ENCODE results near the gene ACLY.
"Not testable (repeated sequence)": the region's sequence is repeated elsewhere in the genome, so short reads cannot be mapped to it uniquely, and the experiment has no call there.

Gene ACLY

GRCh38 chr17:41868568-41868967 lies 50.2 kb downstream of the ACLY start:
- in situ Hi-C loops (cut with MboI; ENCODE audit: low pct_unique_long_range_greater_than_20kb, low sequenced_read_pairs, unreplicated experiment), result no loop called here

DNA sequence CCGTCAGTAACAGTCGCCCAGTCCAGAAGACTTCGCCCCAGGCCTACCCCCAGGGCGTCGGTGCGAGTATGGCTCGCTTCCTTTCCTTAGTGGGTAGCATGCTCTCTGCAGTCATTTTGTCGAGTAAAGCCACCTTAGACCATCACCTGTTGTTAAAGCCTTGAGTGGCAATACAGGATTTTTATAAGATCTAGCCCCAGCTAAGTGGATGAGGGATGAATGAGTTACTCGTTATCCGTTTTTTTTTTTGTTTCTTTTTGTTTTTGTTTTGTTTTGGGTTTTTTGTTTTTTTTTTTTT lies 53.2 kb downstream of the ACLY start:
- in situ Hi-C loops (cut with MboI; ENCODE audit: low pct_unique_long_range_greater_than_20kb, low sequenced_read_pairs, unreplicated experiment), result no loop called here
- TF ChIP-seq, protein P1, sequence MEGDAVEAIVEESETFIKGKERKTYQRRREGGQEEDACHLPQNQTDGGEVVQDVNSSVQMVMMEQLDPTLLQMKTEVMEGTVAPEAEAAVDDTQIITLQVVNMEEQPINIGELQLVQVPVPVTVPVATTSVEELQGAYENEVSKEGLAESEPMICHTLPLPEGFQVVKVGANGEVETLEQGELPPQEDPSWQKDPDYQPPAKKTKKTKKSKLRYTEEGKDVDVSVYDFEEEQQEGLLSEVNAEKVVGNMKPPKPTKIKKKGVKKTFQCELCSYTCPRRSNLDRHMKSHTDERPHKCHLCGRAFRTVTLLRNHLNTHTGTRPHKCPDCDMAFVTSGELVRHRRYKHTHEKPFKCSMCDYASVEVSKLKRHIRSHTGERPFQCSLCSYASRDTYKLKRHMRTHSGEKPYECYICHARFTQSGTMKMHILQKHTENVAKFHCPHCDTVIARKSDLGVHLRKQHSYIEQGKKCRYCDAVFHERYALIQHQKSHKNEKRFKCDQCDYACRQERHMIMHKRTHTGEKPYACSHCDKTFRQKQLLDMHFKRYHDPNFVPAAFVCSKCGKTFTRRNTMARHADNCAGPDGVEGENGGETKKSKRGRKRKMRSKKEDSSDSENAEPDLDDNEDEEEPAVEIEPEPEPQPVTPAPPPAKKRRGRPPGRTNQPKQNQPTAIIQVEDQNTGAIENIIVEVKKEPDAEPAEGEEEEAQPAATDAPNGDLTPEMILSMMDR (IDR thresholded peaks at IDR 0.05; ENCODE audit: extremely low read depth, insufficient read depth, missing control alignments), result no peak
- DNase-seq (ENCODE audit: low spot score), result no peak

More at GRCh38 chr17:41868568-41868967, 50.2 kb downstream of the ACLY start:
- TF ChIP-seq, protein P1 (IDR thresholded peaks at IDR 0.05; ENCODE audit: extremely low read depth, insufficient read depth, missing control alignments), result no peak
- DNase-seq (ENCODE audit: low spot score), result no peak

DNA sequence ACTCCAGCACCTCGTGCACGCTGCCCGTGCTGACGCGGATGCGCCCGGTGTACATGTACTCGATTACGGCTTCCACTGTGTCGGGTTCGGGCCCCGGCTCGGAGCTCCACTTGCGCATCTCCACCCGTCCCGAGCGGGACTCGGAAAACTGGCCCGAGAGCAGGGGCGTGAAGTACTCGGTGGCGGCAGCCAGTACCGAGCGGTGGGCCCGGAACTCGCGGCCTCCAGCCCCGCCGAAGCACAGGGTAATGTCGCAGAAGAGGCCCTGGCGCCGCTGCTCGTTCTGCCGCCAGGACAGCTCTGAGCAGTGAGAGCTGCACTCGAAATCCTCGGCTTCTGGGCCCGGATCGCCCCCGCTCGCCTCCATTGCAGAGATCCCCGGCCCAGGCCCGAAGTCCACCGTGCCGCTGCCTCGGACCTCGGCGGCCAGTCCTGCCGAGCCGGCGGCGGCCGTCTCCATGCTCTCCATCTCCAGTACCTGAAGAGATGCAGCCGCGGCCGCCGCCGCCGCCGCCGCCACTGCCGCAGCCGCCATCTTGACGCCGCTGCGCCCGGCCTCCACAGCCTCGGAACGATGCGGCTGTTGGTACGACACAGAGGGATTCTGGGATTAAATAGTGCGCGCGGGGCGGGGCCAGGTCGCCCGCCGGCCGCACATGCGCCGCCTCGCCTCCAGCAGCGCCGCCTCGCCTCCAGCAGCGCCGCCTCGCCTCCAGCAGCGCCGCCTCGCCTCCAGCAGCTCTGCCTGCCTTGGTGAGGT lies 53.7 kb downstream of the ACLY start, which contains the start of gene KLHL11:
Gene KLHL11 (minus strand): TSS at position 588 of the 760 bp plus-strand sequence. CDS start 53 bp downstream, at position 535.
- TF ChIP-seq, protein P1 (IDR thresholded peaks at IDR 0.05; ENCODE audit: extremely low read depth, insufficient read depth, missing control alignments), result no peak
- peak; percentile 96 for DNase-seq (ENCODE audit: low spot score)
- in situ Hi-C loops (cut with MboI; ENCODE audit: low pct_unique_long_range_greater_than_20kb, low sequenced_read_pairs, unreplicated experiment), result no loop called here

DNA sequence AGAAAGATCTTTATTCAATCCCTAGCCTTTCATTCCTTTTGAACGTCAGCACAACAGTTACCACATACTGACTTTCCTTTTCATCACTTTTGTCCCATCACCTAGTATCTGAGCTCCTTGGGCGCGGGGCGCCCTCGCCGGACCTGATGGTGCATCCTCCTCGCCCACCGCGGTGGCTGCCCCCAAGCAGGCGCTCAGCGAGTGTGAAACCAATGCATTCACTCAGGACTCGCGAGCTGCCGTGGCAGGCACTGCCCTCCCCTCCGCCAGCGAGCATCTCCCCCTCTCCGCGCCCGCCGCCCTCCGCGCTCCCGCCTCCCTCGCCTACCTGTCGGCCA lies 54.3 kb downstream of the ACLY start:
- DNase-seq (ENCODE audit: low spot score), result no peak
- in situ Hi-C loops (cut with MboI; ENCODE audit: low pct_unique_long_range_greater_than_20kb, low sequenced_read_pairs, unreplicated experiment), result no loop called here
- TF ChIP-seq, protein P1 (IDR thresholded peaks at IDR 0.05; ENCODE audit: extremely low read depth, insufficient read depth, missing control alignments), result no peak

- TF ChIP-seq, protein P1 (IDR thresholded peaks at IDR 0.05; ENCODE audit: extremely low read depth, insufficient read depth, missing control alignments), result no peak
- in situ Hi-C loops (cut with MboI; ENCODE audit: low pct_unique_long_range_greater_than_20kb, low sequenced_read_pairs, unreplicated experiment), result no loop called here
- no peak for DNase-seq (ENCODE audit: low spot score)
Observed at GRCh38 chr17:41863074-41863848, 55.5 kb downstream of the ACLY start.

DNA sequence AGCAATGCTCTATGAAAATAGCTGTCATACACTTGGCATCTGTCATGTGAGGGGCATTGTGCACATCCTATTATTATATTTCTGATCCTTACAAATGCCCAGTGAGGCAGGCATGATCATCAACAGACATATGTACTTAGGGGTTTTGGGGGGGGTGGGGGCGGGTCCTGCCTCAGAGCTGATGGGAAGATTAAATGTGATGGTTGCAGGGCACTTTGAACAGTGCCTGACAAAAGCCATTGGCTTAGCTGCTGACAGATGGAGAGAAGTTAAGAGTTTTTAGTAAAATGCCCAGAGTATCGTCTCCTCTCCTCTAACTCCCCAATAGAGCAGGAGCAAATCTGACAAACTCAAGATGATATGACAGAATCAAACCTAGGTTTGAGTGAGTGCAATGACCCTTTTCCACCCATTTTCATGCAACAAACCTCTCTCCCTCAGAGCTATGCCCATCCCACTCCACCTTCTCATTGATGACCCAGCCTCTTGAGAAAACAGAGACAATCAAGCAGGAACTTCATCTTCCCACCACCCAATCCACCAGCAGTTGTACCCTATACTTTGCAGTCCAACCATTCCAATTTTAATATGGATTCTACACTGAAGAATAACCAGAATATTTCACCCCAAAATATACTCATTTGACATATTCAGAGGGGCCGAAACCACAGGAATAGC lies 58.4 kb downstream of the ACLY start:
- TF ChIP-seq, protein P1 (IDR thresholded peaks at IDR 0.05; ENCODE audit: extremely low read depth, insufficient read depth, missing control alignments), result no peak
- DNase-seq (ENCODE audit: low spot score), result no peak
- in situ Hi-C loops (cut with MboI; ENCODE audit: low pct_unique_long_range_greater_than_20kb, low sequenced_read_pairs, unreplicated experiment), result no loop called here

GRCh38 chr17:41851382-41851781 lies 67.4 kb downstream of the ACLY start:
- in situ Hi-C loops (cut with MboI; ENCODE audit: low pct_unique_long_range_greater_than_20kb, low sequenced_read_pairs, unreplicated experiment); DNase-seq (ENCODE audit: low spot score): not testable (repeated sequence)

Measured in GM13977 (cell line).